ENCODE data around the gene IKZF2. TPM values are rescaled to one million over a fixed set of nuclear protein-coding genes. Genes with fewer than 3 reads are reported as not detected.
A peak's percentile ranks its signal among the peaks of the same experiment; 100 is the strongest.

IKZF2 gene
- total RNA-seq, 1 experiment from 2014 or later: 3.0 TPM

GRCh38 chr2:213122725-213123124 is 28.7 kb downstream of the IKZF2 start:
- no peaks in the 10 kb centered on the region for H4K20me1 ChIP-seq (ENCODE audit: control insufficient read depth, insufficient read depth, insufficient read length)
- no peaks in the 10 kb centered on the region for H3K79me2 ChIP-seq (ENCODE audit: insufficient read depth, low read length)
- H4K91ac ChIP-seq (ENCODE audit: insufficient read length, low read depth, low read length): no peak overlapping the region
- H3K9me3 Mint-ChIP-seq: no peaks in the 10 kb centered on the region
- no peak overlapping the region for H2BK15ac ChIP-seq (ENCODE audit: low read depth, low read length)
- no peak overlapping the region for H3K27ac ChIP-seq (ENCODE audit: insufficient read length, low read depth, low read length)
- no peak overlapping the region for H4K5ac ChIP-seq (ENCODE audit: insufficient read length, low read depth, low read length)
- H3K9ac ChIP-seq (ENCODE audit: extremely low read depth, insufficient read length, low read length): no peak overlapping the region
- no peaks in the 10 kb centered on the region for H3K9me3 ChIP-seq (ENCODE audit: control insufficient read depth, low read depth, low read length)
- no peak overlapping the region for H2BK5ac ChIP-seq (ENCODE audit: insufficient read length, low read length)
- H2AFZ ChIP-seq (ENCODE audit: low read length): no peak overlapping the region
- no peak overlapping the region for H3K56ac ChIP-seq (ENCODE audit: insufficient read length, low read depth, low read length)
- no peak for TF ChIP-seq CTCF (conservative IDR thresholded peaks at IDR 0.05)
- H2AK5ac ChIP-seq (ENCODE audit: insufficient read length, low read length): no peak overlapping the region
- no peak overlapping the region for H3K4me3 Mint-ChIP-seq
- H4K8ac ChIP-seq (replicated peaks; ENCODE audit: insufficient read length, low read depth, low read length): no peak overlapping the region
- no peaks in the 10 kb centered on the region for H3K23me2 ChIP-seq (ENCODE audit: insufficient read length, low read depth, low read length, poor library complexity, severe bottlenecking)
- H3T11ph ChIP-seq (ENCODE audit: low read length): no peak overlapping the region
- H3K23ac ChIP-seq (ENCODE audit: insufficient read length, low read depth, low read length): no peak overlapping the region
- peaks cover 8 to 13% of the 10 kb centered on the region in 2 experiments for H3K4me1 Mint-ChIP-seq
- H2BK12ac ChIP-seq (ENCODE audit: insufficient read length, low read depth, low read length): no peak overlapping the region
- peak overlapping the region in 1 of 3 experiments; percentile 5; a peak in 2 of 7 replicates for H3K27ac Mint-ChIP-seq
- H3K18ac ChIP-seq (ENCODE audit: insufficient read length, low read depth, low read length): no peak overlapping the region
- H3K27me3 ChIP-seq (ENCODE audit: insufficient read depth, low read length): no peaks in the 10 kb centered on the region
- H3K27me3 Mint-ChIP-seq (ENCODE audit: low read depth): no peaks in the 10 kb centered on the region
- no peak overlapping the region for H2BK120ac ChIP-seq (ENCODE audit: low read depth, low read length, poor library complexity, severe bottlenecking)
- H2BK20ac ChIP-seq (ENCODE audit: low read depth, low read length, poor library complexity, severe bottlenecking): no peak overlapping the region
- no peak overlapping the region for H3K4ac ChIP-seq (ENCODE audit: low read depth, low read length)
- DNase-seq: no peak
- no peaks in the 10 kb centered on the region; the same call in 1 of the 2 replicates for H3K4me1 ChIP-seq (ENCODE audit: insufficient read depth, low read length)
- no peak overlapping the region for H3K14ac ChIP-seq (ENCODE audit: insufficient read depth, low read length)
- WGBS (ENCODE audit: extremely low coverage, insufficient read length, low lambda C conversion rate): no CpG with 5 or more reads among the region's 4 CpGs
- no peaks in the 10 kb centered on the region for H3K36me3 Mint-ChIP-seq (ENCODE audit: insufficient read depth in 1 of 3, low read depth in 3 of 3)
- no peaks in the 10 kb centered on the region for H3K79me1 ChIP-seq (ENCODE audit: insufficient read depth, low read depth, low read length, poor library complexity, severe bottlenecking)
- H3K4me2 ChIP-seq (ENCODE audit: insufficient read depth, insufficient read length, low read length): no peak overlapping the region
